NCI-H2171 treated with DMSO at 0.1 percent for 48 hours (cell line): ENCODE data around the gene COL23A1.
"Not testable (repeated sequence)": the region's sequence is repeated elsewhere in the genome, so short reads cannot be mapped to it uniquely, and the experiment has no call there.

ENCODE experiments used
- DNase-seq: peaks from one replicate; lab custom pipeline; 2025; lab: John Stamatoyannopoulos, UW

Gene COL23A1

DNA sequence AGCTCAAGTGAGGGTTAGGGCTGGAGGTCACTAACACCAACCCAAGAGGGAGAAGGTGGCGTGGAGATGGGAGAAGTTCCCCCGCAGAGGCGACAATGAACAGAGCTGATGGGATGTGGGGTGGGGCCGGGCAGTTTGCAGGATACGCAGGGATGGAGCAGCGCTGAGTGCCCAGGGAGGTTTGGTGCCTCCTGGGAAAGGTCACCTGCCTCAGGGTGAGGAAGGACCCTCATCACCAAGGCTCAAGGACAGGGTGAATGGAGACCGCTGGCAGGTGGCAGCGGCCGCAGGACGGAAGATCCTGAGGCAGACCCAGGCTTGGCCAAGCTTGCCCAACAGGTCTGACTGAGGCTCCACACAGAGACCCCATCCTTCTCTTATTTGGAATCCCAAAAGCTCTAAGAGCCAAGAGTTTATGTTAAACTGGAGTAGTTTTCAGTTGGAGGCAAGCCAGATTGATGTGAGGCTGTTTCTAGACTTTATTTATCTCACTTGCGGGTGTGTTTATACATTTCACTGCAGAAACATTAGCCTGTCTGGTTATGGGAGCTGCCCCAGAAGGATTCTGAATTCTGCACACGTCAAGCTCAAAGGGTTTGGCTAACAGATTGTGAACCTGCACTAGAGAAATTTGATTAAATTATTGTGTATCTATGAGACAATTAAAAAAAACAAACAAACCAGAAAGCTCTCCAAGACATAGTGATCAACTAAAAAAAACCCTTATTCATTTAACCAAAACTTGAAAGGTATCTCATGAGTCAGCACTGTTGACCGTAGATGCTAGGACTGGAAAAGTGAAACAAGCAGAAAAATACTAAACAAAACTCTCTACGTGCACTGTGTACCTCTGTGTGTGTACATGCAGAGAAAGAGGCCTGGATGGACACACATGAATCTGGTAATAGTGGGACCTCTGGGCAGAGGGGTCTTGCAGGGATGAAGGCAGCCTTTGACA lies 211.4 kb downstream of the COL23A1 start:
- DNase-seq, result no peak

DNA sequence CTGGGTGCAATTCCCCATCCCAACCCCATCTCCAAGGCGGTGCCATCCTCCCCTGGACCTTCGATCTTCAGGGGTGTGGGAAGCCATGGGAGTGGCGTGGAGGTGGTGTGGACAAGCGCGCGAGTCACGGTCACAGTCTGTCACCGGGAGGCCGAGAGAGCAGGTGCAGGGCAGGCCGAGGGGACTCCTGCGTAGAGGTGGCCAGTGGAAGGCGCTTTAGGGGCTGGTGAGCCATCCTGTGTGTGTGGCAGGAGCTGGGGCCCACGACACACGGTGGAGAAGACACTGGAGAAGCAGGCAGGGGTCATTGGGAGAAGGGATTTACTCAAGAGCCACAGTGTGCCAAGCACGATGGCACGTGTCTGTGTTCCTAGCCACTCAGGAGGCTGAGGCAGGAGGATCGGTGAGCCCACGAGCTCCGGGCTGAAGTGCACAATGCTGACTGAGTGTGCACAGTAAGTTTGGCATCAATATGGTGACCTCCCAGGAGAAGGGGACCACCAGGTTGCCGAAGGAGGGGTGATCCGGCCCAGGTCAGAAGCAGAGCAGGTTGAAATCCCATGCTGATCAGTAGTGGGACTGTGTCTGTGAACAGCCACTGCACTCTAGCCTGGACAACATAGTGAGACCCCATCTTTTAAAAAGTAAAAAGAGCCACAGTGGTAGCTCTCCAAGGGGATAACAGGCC lies 212.5 kb downstream of the COL23A1 start:
- DNase-seq, result no peak

GRCh38 chr5:178376921-178377582 lies 213.1 kb downstream of the COL23A1 start:
- DNase-seq, result no peak

DNA sequence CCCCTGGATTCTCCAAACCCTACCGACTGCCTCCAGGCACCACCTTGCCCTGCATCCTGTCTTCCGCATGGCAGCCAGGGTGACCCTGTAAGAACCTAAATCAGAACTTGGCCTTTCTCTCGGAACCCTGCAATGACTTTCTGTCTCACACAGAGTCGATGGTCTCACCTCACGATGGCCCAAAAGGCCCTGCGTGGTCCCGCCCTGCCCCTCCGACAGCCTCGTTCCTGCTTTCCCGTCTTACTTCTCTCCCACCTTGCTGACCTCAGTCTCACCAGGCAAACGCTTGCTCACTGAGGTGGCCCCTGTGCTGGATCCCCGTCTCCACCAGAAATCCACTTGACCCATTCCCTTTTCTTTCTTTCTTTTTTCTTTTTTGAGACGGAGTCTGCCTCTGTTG lies 214.8 kb downstream of the COL23A1 start:
- DNase-seq, result no peak

DNA sequence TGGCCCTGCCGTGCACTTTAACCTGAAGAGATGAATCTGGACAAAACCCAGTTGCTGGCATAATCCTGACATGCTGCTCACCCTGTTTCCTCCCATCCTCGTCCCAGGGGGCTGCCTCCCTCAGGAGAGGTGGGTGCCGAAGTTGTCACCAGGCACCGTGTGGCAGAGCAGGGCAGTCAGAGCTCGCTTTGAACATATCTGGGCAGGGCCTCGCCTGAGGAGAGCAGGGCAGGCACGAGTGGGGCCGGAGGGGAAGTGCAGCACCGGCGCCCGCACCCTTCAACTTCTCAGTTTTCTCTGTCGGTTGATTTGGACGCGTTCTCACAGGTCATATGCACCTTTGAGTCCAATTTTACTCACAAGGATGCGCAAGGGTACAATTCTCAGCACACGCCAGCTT lies 216.5 kb downstream of the COL23A1 start:
- DNase-seq, result no peak

- DNase-seq, result no peak
Measured at GRCh38 chr5:178372142-178372571, 218.0 kb downstream of the COL23A1 start.

DNA sequence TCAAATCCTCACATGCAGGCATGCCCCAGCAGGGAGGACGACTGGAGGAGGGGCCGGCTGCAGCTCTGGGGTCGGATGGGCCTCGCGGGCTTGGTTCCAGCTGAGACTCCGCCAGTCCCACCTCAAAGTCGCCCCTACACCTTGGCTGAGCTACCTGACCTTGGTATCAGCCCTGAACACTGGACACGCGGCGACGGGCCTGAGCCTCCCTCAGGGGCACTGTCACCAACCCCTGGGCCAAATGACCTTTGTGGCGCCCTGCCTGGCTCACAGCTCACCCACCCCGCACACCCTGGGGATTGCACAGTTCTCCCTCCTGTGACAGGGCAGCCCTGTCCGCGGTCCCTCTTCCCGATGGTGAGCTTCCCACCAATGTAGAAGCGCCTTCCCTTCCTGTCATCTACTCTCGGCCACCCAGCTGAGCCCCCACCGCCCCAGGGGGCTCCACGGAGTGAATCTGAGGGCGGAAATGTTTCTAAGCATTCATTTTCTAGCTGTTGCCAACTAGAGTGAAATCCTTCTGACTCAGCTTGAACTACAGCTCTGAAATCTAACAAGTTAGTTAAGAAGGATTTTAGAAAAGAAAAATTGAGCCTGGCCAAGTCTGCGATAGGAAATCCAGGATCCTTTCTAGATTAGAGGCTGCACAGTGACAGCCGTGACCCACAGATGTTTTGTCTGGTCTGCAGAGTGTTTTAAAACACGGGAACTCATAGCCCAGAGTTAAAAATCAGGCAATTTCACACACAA lies 218.7 kb downstream of the COL23A1 start:
- DNase-seq, result no peak

GRCh38 chr5:178370102-178370501 lies 220.1 kb downstream of the COL23A1 start:
- DNase-seq, result no peak

GRCh38 chr5:178369469-178369868 lies 220.7 kb downstream of the COL23A1 start:
- not testable (repeated sequence) for DNase-seq

GRCh38 chr5:178368716-178369300 lies 221.4 kb downstream of the COL23A1 start:
- DNase-seq, result no peak

DNA sequence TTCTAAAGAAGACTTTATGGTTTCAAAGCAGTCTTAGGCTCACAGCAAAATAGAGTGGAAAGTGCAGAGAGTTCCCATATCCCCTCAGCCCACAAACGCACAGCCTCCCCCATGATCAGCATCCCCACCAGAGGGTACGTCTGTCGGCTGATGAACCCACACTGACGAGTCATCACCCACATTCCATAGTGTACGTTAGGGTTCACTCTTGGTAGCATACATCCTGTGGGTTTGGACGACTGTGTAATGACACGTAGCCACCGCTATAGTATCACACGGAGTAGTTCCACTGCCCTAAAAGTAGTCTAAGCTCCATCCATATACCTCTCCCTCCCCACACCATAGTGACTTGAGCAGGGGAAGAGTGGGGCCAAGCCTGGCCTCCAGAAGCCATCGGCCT lies 221.9 kb downstream of the COL23A1 start:
- no peak for DNase-seq

DNA sequence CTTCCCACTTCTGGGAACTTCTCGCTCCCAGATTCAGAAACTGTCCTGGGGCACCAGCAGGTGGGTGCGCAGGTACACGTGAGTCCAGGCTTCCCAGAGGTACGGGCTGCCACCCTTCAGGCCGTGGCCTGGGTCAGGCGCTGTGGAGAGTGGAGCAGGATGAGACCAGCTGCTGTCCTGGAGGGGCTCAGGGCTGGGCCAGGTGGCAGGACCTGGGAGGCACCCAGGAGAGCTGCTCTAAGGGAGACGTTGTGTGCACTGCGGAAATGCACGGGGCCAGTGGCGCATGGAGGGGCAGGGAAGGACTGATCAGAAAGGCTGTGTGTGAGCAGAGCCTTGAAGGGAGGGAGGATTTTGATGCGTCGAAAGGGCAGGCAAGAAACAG lies 222.5 kb downstream of the COL23A1 start:
- DNase-seq, result no peak

DNA sequence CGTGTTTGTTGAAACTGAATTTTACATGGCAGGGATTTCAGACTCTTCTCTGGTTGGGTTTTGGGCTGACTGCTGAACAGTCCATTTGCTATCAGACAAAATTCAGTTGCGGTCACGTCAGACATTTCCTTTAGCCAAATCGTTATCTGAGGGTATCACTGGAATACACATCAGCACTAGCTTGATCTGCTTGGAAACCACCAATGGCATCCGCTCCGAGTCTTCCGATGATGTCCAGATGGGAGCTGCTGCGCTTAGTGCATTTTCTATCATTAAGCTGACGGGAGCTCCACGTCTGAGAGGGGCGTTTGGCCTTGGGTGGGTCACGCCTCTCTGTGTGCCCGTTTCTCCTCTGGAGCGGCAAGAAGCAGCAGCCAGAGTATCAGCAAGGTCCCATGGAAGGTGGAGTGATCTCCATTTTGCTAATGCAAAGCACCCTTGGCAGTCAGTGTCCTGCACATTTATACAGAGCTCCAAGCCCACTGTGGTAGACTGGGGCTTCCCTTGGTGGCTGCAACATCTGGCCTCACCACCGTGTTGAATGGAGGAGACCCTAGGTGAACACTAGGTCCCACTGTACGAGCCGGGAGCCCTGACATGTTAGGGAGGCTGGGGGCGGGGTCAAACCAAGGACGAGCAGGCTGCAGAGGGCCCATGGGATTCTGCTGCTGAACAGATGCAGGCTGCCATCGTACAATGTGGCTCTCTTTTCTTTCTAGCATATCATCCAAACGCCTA lies 223.0 kb downstream of the COL23A1 start:
- peak; percentile 42 for DNase-seq

- peak; percentile 34 for DNase-seq
Measured at GRCh38 chr5:178365501-178366440, 224.4 kb downstream of the COL23A1 start.

DNA sequence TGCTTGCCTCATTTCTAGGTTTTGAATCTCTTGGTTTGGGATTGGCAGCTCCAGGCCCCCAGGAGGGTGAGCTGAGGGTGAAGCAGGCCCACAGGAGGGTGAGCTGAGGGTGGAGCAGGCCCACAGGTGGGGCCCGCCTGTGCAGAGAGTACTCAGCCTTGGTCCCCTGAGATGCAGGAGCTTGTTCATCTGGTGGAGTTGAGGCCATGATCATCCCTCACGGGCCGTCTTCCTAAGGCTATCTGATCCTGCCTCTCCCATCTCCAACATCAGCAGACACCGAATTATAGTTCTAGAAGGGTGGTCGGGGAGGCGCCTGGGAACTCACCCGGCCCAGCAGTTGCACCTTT lies 225.9 kb downstream of the COL23A1 start:
- no peak for DNase-seq

DNA sequence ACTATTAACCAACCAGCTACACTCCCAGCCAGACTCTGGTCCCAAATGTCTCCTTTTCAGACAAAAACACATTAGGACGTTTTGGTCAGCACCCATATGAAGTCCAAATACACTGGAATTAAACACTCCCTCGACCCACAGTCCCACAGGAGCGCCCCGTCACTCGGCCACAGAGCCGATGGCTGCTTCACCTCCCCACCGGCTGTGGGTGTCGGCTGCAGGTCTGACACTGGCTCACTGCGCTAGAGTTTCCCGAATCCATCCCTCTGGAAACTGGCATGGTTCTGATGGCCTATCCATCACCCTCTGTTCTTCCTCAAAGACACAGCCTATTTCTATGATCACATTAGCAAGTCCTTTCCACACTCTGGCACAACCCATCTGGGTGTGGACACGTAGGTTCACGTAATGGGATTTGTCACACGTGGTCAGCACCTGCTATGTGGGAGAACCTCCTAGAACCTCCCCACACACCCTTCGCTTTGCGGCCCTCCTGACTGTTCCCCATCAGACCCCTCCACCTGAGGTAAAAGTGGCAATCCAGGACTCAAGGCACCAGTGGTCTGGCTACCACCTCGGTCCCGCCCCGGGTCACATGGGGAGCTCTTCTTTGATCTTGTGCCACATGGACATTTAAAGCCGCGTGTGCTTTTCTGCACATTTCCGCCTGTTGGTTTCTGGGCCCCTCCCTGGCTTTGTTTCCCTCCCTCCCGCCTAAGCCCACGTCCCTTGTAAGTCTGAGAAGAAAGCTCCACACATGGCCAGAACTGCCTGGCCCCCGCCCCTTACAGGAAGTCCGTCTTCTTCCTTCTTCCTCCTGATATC lies 226.5 kb downstream of the COL23A1 start:
- DNase-seq, result no peak

GRCh38 chr5:178361657-178362445 lies 228.3 kb downstream of the COL23A1 start:
- DNase-seq, result no peak

GRCh38 chr5:178360926-178361235 lies 229.3 kb downstream of the COL23A1 start:
- no peak for DNase-seq
